ENCODE measurements around the gene DIDO1.
"Not testable (repeated sequence)": the region's sequence is repeated elsewhere in the genome, so short reads cannot be mapped to it uniquely, and the experiment has no call there.

Gene DIDO1

GRCh38 chr20:62962891-62963613 is 36.7 kb upstream of the DIDO1 start:
- DNase-seq (ENCODE audit: low spot score): no peak

- no peak for DNase-seq (ENCODE audit: low spot score)
Observed at GRCh38 chr20:62962221-62962879, 36.0 kb upstream of the DIDO1 start.

GRCh38 chr20:62961799-62962198 is 35.5 kb upstream of the DIDO1 start:
- no peak for DNase-seq (ENCODE audit: low spot score)

- DNase-seq (ENCODE audit: low spot score): no peak
Observed at GRCh38 chr20:62961310-62961783, 35.0 kb upstream of the DIDO1 start.

- DNase-seq (ENCODE audit: low spot score): not testable (repeated sequence)
Observed at GRCh38 chr20:62960446-62961309, 34.4 kb upstream of the DIDO1 start.

- DNase-seq (ENCODE audit: low spot score): no peak
Observed at GRCh38 chr20:62959998-62960436, 33.7 kb upstream of the DIDO1 start.

GRCh38 chr20:62959101-62959971 is 33.0 kb upstream of the DIDO1 start:
- DNase-seq (ENCODE audit: low spot score): no peak

GRCh38 chr20:62958388-62959100 is 32.2 kb upstream of the DIDO1 start:
- DNase-seq (ENCODE audit: low spot score): no peak

GRCh38 chr20:62957136-62958117 is 31.1 kb upstream of the DIDO1 start:
- no peak for DNase-seq (ENCODE audit: low spot score)

GRCh38 chr20:62956387-62957135 is 30.3 kb upstream of the DIDO1 start:
- no peak for DNase-seq (ENCODE audit: low spot score)

- no peak for DNase-seq (ENCODE audit: low spot score)
Observed at GRCh38 chr20:62955519-62956386, 29.4 kb upstream of the DIDO1 start.

GRCh38 chr20:62953839-62954703 is 27.8 kb upstream of the DIDO1 start:
- peak; percentile 70 for DNase-seq (ENCODE audit: low spot score)

- peak; percentile 58 for DNase-seq (ENCODE audit: low spot score)
Observed at GRCh38 chr20:62952968-62953838, 26.9 kb upstream of the DIDO1 start.

GRCh38 chr20:62952373-62952967 is 26.2 kb upstream of the DIDO1 start, which contains the start of gene SLC17A9:
TSS of gene SLC17A9 (plus strand) at chr20:62952709. CDS start at chr20:62952831, 122 bp downstream.
- DNase-seq (ENCODE audit: low spot score): peak; percentile 88

GRCh38 chr20:62951896-62952372 is 25.6 kb upstream of the DIDO1 start:
- no peak for DNase-seq (ENCODE audit: low spot score)

All from RKO (cell line).